22Rv1 (cell line): ENCODE data around the gene TCF4.

Experiments used
- H3K27ac ChIP-seq: fragments of 450-650 bp; 2 replicates; pipeline ENCODE4 v1.5.1; 2017
- CTCF ChIP-seq: fragments of 450-650 bp; IDR thresholded peaks from 2 replicates; pipeline ENCODE4 v1.5.1; 2017; ENCODE audit warnings: mild to moderate bottlenecking
- ZFX ChIP-seq: fragments of 450-650 bp; IDR thresholded peaks from 2 replicates; pipeline ENCODE4 v1.6.1; 2017; ENCODE audit warnings: antibody characterized with exemption, borderline replicate concordance

Gene TCF4

GRCh38 chr18:55557211-55557610, 30.8 kb downstream of the TCF4 start:
- no peak for TF ChIP-seq CTCF

GRCh38 chr18:55555395-55556027, 32.5 kb downstream of the TCF4 start:
- TF ChIP-seq ZFX: no peak
- no peak for TF ChIP-seq CTCF
- H3K27ac ChIP-seq: no peak overlapping the region

More at GRCh38 chr18:55557211-55557610, 30.8 kb downstream of the TCF4 start:
- no peak overlapping the region for H3K27ac ChIP-seq

GRCh38 chr18:55552526-55553189, 35.3 kb downstream of the TCF4 start:
- no peak overlapping the region for H3K27ac ChIP-seq
- no peak for TF ChIP-seq CTCF
- TF ChIP-seq ZFX: no peak

GRCh38 chr18:55551227-55551626, 36.8 kb downstream of the TCF4 start:
- H3K27ac ChIP-seq: no peak overlapping the region

GRCh38 chr18:55550471-55550870, 37.5 kb downstream of the TCF4 start:
- no peak overlapping the region for H3K27ac ChIP-seq

More at GRCh38 chr18:55551227-55551626, 36.8 kb downstream of the TCF4 start:
- TF ChIP-seq ZFX (no peak), CTCF (no peak)

GRCh38 chr18:55549474-55550104, 38.4 kb downstream of the TCF4 start:
- no peak overlapping the region for H3K27ac ChIP-seq

More at GRCh38 chr18:55550471-55550870, 37.5 kb downstream of the TCF4 start:
- TF ChIP-seq ZFX: no peak
- no peak for TF ChIP-seq CTCF

More at GRCh38 chr18:55549474-55550104, 38.4 kb downstream of the TCF4 start:
- no peak for TF ChIP-seq CTCF
- TF ChIP-seq ZFX: no peak
